Measurements from ENCODE around the gene SLC49A3.

Gene SLC49A3

DNA sequence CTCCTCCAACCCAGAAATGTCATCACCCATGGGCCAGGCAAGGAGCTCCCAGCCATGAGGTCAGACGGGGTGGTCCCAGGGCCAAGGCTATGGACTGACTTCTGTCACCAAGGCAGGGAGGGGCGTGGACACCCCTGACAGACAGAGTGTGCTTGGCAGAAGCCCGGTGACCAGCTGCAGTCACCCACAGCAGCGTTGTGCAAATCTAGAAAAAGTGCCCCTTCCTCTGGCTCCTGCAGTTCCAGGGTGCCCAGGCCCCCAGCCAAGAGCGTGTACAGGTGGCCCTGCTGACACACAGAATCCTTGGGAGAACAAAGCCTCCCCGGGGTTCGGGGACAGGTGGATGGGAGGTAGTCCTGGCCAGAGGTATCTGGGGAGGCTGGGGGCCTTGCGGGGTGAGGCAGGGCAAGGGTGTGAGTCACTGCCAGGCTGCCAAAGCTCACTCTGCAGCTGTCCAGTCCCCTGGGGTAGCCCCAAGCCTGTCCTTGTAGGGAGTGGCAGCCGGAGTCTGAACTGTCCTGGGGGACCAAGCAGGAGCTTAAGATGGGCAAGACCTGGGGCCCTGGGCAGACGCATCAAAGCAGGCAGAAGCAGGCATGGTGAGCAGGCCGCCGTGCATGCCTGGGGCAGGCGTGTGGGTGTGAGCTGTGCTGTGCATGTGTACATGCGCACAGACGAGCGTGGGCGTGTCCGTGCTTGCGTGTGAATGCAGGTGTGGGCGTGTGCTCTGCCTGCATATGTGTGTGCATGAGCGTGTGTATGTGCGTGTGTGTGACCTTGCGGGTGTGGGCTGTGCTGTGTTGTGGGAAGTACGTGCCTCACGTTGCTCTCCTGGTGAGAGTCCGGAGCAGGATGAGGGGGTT is 11.3 kb downstream of the SLC49A3 start:
- H3K27me3 ChIP-seq (ENCODE audit: control insufficient read depth, insufficient read depth, low read length), result no peaks in the 10 kb centered on the region
- no peaks in the 10 kb centered on the region for H3K79me2 ChIP-seq
- no peak overlapping the region for H3K4me2 ChIP-seq (ENCODE audit: low read length)
- no peak for TF ChIP-seq CTCF (IDR thresholded peaks at IDR 0.05)
- H3K4me3 ChIP-seq (ENCODE audit: low read depth, low read length), result no peak overlapping the region
- no peak overlapping the region for H2AFZ ChIP-seq
- H3K36me3 ChIP-seq (ENCODE audit: control insufficient read depth, insufficient read depth, low read length), result no peaks in the 10 kb centered on the region
- H3K27ac ChIP-seq, result no peak overlapping the region
- H3K9me3 ChIP-seq (ENCODE audit: control insufficient read depth, low read length), result no peaks in the 10 kb centered on the region
- peaks cover 5% of the 10 kb centered on the region for H3K4me1 ChIP-seq
- no peak overlapping the region for H3K9ac ChIP-seq

- no peak overlapping the region for H3K4me3 ChIP-seq (ENCODE audit: low read depth, low read length)
- H3K79me2 ChIP-seq, result no peaks in the 10 kb centered on the region
- no peak overlapping the region for H2AFZ ChIP-seq
Observed at GRCh38 chr4:676871-677235, 12.1 kb downstream of the SLC49A3 start.

DNA sequence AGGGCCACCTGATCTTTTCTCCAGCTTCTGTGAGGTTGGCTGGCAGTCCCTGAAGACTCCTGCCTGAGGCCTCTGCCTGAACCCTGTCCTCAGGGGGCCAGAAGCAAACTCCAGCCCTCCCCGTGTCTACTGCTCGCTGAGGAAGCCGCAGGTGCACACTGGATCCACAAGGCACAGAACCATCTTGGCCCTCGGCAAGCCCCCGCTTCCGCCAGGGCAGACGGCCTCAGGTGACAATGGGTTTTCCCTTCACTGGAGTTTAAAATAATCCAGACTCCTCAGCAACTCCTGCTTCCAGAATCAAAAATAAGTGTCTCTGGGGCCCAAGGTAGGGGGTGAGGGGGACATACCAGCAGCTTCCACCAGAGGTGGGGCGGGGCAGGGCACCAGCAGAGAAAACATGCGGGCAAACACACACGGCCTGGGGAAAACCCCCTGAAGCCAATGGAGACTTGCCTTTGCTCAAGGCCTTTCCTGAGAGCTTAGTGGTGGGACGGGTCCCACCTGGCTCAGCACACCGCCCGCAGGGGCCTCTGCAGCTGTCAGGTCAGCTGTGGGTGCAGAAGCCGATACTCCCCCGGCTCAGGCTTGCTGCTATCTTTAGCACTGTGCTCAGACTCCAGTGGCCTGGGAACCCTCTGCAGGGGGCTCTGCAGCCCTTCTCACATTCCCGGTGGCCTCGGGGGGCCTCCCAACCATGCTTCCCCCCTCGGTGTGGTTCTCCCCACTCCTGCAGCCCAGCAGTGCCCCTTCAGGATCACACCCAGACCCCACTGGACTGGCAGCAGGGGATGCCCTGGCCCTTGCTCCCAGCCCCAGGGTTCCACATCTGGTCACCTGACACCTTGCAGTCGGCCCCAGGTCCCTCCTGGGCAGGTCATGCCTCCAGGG is 12.7 kb downstream of the SLC49A3 start:
- Histone ChIP-seq H3K27ac (peak overlapping the region; percentile 39), H3K4me3 (ENCODE audit: low read depth, low read length) (no peak overlapping the region)

More at GRCh38 chr4:676871-677235, 12.1 kb downstream of the SLC49A3 start:
- H3K27me3 ChIP-seq (ENCODE audit: control insufficient read depth, insufficient read depth, low read length), result no peaks in the 10 kb centered on the region
- H3K27ac ChIP-seq, result no peak overlapping the region
- TF ChIP-seq CTCF (IDR thresholded peaks at IDR 0.05), result no peak
- H3K9ac ChIP-seq, result no peak overlapping the region
- H3K4me2 ChIP-seq (ENCODE audit: low read length), result no peak overlapping the region
- no peaks in the 10 kb centered on the region for H3K36me3 ChIP-seq (ENCODE audit: control insufficient read depth, insufficient read depth, low read length)
- peaks cover 5% of the 10 kb centered on the region for H3K4me1 ChIP-seq
- H3K9me3 ChIP-seq (ENCODE audit: control insufficient read depth, low read length), result no peaks in the 10 kb centered on the region

DNA sequence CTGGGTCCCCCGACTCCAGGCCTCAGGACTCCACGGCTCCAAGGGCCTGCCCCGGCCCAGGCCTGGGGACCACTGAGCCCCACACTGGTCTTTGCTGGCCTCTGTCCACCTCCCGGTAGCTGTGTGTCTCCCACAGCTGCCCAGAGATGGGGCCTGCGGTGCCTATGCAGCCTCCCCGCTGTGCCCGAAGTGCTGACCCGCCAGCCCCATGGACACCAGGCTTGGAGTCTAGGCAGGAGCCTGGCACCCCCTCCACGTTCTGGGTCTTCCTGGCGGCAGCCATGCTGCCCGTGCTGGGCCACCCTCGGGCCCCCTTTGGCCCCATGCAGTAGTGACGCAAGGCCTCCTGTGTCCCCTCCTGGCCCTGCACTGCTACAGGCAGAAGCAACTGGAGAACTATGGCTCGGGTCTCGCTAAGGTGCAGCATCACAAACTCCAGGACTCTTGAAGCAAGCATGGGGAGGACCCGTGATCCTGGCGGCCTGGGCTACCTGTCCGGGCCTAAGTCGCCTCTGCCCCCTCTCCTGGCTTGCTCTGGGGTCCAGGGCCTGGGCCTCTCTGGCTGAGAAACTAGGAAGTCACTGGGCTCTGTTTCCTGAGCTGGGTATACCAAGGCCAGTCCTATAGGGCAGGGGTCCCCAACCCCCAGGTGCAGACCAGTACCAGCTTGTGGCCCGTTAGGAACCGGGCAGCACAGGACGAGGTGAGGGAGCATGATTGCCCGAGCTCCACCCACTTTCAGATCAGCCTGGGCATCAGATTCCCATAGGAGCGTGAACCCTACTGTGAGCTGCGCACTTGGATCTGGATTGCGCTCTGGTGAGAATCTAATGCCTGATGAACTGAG is 13.7 kb downstream of the SLC49A3 start:
- Histone ChIP-seq H3K9me3 (ENCODE audit: control insufficient read depth, low read length) (no peaks in the 10 kb centered on the region), H3K27me3 (ENCODE audit: control insufficient read depth, insufficient read depth, low read length) (no peaks in the 10 kb centered on the region), H3K36me3 (ENCODE audit: control insufficient read depth, insufficient read depth, low read length) (no peaks in the 10 kb centered on the region), H3K4me2 (ENCODE audit: low read length) (peak overlapping the region; percentile 93), H3K4me3 (ENCODE audit: low read depth, low read length) (peak overlapping the region; percentile 95), H3K79me2 (no peaks in the 10 kb centered on the region), H3K9ac (peak overlapping the region; percentile 98), H3K27ac (peak overlapping the region; percentile 91), H3K4me1 (peaks cover 5% of the 10 kb centered on the region), H2AFZ (peak overlapping the region; percentile 90)
- no peak for TF ChIP-seq CTCF (IDR thresholded peaks at IDR 0.05)

More for the DNA sequence above, 12.7 kb downstream of the SLC49A3 start:
- Histone ChIP-seq H3K36me3 (ENCODE audit: control insufficient read depth, insufficient read depth, low read length) (no peaks in the 10 kb centered on the region), H3K27me3 (ENCODE audit: control insufficient read depth, insufficient read depth, low read length) (no peaks in the 10 kb centered on the region), H3K4me2 (ENCODE audit: low read length) (no peak overlapping the region), H3K9ac (no peak overlapping the region), H3K79me2 (no peaks in the 10 kb centered on the region), H2AFZ (no peak overlapping the region), H3K4me1 (peaks cover 5% of the 10 kb centered on the region), H3K9me3 (ENCODE audit: control insufficient read depth, low read length) (no peaks in the 10 kb centered on the region)
- TF ChIP-seq CTCF (IDR thresholded peaks at IDR 0.05), result no peak
